ENCODE results near the gene SPACDR.

DNA sequence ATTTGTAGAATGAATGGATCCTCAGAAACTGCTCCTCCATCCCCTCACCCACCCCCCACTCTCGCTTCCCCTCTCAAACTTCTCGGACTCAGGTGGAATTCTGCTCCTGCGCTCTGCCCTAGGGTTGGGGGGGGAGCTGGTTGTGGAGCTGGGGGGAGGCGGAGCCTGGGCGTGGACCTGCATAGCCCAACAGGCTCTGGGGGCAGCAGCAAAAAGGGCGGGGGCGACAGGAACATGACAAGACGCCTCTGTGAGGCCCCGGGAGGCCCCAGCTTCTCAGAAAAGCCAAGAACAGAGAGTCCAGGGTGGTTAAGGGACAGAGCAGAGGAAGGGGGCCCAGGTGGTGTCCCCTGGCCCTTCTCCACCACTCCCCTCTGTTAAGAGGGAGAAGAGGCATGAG, 11.5 kb upstream of the SPACDR start:
- TF ChIP-seq, protein P1, sequence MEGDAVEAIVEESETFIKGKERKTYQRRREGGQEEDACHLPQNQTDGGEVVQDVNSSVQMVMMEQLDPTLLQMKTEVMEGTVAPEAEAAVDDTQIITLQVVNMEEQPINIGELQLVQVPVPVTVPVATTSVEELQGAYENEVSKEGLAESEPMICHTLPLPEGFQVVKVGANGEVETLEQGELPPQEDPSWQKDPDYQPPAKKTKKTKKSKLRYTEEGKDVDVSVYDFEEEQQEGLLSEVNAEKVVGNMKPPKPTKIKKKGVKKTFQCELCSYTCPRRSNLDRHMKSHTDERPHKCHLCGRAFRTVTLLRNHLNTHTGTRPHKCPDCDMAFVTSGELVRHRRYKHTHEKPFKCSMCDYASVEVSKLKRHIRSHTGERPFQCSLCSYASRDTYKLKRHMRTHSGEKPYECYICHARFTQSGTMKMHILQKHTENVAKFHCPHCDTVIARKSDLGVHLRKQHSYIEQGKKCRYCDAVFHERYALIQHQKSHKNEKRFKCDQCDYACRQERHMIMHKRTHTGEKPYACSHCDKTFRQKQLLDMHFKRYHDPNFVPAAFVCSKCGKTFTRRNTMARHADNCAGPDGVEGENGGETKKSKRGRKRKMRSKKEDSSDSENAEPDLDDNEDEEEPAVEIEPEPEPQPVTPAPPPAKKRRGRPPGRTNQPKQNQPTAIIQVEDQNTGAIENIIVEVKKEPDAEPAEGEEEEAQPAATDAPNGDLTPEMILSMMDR (conservative IDR thresholded peaks at IDR 0.05; ENCODE audit: low read depth in 2 of 2), result no peak
- TF ChIP-seq EZH2phosphoT487 (IDR thresholded peaks at IDR 0.05; ENCODE audit: unreplicated experiment) (no peak), JUNB (IDR thresholded peaks at IDR 0.05; ENCODE audit: unreplicated experiment) (no peak), EZH2 (IDR thresholded peaks at IDR 0.05; ENCODE audit: low read depth, unreplicated experiment) (no peak)

Data from GM23338 (cell line).